ENCODE results near the gene CROCC2. TPM values are rescaled to one million over a fixed set of nuclear protein-coding genes. Genes with fewer than 3 reads are reported as not detected.
A peak's percentile ranks its signal among the peaks of the same experiment; 100 is the strongest.

Gene CROCC2
- total and polyA plus RNA-seq, 8 donors = 0.03 to 4.9 TPM; not detected in 6

DNA sequence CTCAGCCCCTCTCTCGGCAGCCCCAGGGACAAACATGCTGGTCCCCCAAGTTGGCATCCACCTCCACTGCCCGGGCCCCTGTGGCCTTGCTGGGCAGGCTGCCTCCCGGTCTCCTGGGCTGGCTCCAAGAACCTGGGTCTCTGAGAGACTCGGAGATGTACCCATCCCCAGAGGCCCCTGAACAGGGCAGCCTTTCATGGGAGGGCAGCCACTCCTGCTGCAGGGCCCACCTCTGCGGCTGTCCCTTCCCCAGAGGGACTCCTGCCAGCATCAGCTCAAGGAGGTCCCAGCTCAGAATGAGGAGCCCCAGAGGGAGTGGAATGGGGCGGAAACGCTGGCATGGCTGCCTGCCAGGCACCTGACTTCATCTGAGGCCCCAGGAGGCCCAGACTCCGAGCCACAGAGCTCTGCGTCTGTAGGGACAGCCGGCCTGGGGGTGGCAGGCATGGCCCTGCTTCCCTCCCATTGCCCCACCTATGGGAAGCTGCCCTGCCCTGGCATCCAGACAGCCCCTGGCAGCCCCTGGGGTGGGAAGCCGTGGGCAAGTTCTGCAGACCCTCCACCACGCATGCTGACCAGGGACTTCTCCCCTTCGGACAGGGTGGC, 857 bp upstream of the CROCC2 start:
- Histone ChIP-seq H3K27me3 (peaks cover 0 to 34% (median 0%) of the 10 kb centered on the region in 3 donors), H3K36me3 (no peaks in the 10 kb centered on the region), H3K4me3 (no peak overlapping the region), H3K9me3 (no peaks in the 10 kb centered on the region), H3K4me1 (peaks cover 0 to 14% (median 3%) of the 10 kb centered on the region in 4 donors), H3K27ac (no peak overlapping the region)
- TF ChIP-seq, protein P1, sequence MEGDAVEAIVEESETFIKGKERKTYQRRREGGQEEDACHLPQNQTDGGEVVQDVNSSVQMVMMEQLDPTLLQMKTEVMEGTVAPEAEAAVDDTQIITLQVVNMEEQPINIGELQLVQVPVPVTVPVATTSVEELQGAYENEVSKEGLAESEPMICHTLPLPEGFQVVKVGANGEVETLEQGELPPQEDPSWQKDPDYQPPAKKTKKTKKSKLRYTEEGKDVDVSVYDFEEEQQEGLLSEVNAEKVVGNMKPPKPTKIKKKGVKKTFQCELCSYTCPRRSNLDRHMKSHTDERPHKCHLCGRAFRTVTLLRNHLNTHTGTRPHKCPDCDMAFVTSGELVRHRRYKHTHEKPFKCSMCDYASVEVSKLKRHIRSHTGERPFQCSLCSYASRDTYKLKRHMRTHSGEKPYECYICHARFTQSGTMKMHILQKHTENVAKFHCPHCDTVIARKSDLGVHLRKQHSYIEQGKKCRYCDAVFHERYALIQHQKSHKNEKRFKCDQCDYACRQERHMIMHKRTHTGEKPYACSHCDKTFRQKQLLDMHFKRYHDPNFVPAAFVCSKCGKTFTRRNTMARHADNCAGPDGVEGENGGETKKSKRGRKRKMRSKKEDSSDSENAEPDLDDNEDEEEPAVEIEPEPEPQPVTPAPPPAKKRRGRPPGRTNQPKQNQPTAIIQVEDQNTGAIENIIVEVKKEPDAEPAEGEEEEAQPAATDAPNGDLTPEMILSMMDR (IDR thresholded peaks at IDR 0.05) = no peak
- TF ChIP-seq EP300 (IDR thresholded peaks at IDR 0.05) (no peak), POLR2A (IDR thresholded peaks at IDR 0.05) (no peak), POLR2AphosphoS5 (IDR thresholded peaks at IDR 0.05) (no peak)
- intact Hi-C loops (cut with DNase I; ENCODE audit: low total_unique reads) = no loop called here
- peak; percentile 46 to 58 for DNase-seq
- 38 to 77% (median 70%) methylated on average over 4 to 13 of the region's 13 CpGs for WGBS, 5 donors

- Histone ChIP-seq H3K36me3 (no peaks in the 10 kb centered on the region), H3K27me3 (peaks cover 0 to 38% (median 0%) of the 10 kb centered on the region in 3 donors), H3K9me3 (no peaks in the 10 kb centered on the region), H3K4me3 (no peak overlapping the region), H3K4me1 (peaks cover 0 to 14% (median 3%) of the 10 kb centered on the region in 4 donors), H3K27ac (no peak overlapping the region)
- intact Hi-C loops (cut with DNase I; ENCODE audit: low total_unique reads) = no loop called here
- TF ChIP-seq POLR2AphosphoS5 (IDR thresholded peaks at IDR 0.05) (no peak), EP300 (IDR thresholded peaks at IDR 0.05) (no peak), POLR2A (IDR thresholded peaks at IDR 0.05) (no peak)
- TF ChIP-seq, protein P1 (IDR thresholded peaks at IDR 0.05) = no peak
- DNase-seq = no peak
- 49 to 66% (median 56%) methylated on average over 15 to 22 of the region's 22 CpGs for WGBS, 5 donors
Observed at GRCh38 chr2:240906911-240907590, 915 bp downstream of the CROCC2 start.

GRCh38 chr2:240909216-240909974, 3.3 kb downstream of the CROCC2 start:
- Histone ChIP-seq H3K4me3 (no peak overlapping the region), H3K4me1 (peaks cover 7 to 29% (median 16%) of the 10 kb centered on the region in 4 donors), H3K9me3 (no peaks in the 10 kb centered on the region), H3K27me3 (peaks cover 0 to 62% (median 3%) of the 10 kb centered on the region in 3 donors), H3K27ac (no peak overlapping the region), H3K36me3 (no peaks in the 10 kb centered on the region)
- TF ChIP-seq POLR2AphosphoS5 (IDR thresholded peaks at IDR 0.05) (no peak), EP300 (IDR thresholded peaks at IDR 0.05) (no peak), POLR2A (IDR thresholded peaks at IDR 0.05) (no peak)
- TF ChIP-seq, protein P1 (IDR thresholded peaks at IDR 0.05) = no peak
- WGBS, 5 donors = 52 to 65% (median 59%) methylated on average over 14 to 17 of the region's 17 CpGs
- intact Hi-C loops (cut with DNase I; ENCODE audit: low total_unique reads) = no loop called here
- peak in 1 of 2 donors; percentile 73 for DNase-seq

DNA sequence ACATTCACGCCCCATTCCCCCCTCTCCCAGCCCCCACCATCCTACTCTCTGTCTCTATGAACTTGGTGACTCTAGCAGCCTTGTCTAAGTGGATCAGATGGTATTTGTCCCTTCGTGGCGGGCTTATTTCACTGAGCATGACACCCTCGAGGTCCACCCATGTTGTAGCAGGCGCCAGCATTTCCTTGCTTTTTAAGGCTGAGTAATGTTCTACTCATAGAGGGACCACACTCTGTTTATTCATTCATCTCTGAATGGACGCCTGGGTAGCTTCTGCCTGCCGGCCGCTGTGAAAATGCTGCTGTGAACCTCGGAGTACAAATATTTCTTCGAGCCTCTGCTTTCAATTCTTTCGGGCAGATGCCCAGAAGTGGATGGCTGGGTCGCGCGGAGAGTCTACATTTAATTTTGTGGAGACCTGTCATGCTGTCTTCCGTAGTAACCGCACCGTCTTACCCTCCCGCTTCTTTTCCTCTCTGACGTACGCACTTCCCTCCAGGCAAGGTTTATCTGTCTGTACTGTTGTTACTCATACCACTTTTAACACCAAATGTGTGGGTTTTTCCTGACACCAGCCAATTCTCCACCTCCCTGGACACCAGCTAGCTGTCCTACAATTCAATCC, 5.6 kb downstream of the CROCC2 start:
- no peak overlapping the region for H3K4me3 ChIP-seq
- TF ChIP-seq, protein P1 (IDR thresholded peaks at IDR 0.05) = no peak
- TF ChIP-seq POLR2A (IDR thresholded peaks at IDR 0.05) (no peak), EP300 (IDR thresholded peaks at IDR 0.05) (no peak), POLR2AphosphoS5 (IDR thresholded peaks at IDR 0.05) (no peak)
- intact Hi-C loops (cut with DNase I; ENCODE audit: low total_unique reads) = no loop called here
- WGBS, 5 donors = 78 to 87% (median 80%) methylated on average over 19 to 20 of the region's 20 CpGs
- no peak for DNase-seq
- H3K4me1 ChIP-seq = peaks cover 14 to 45% (median 37%) of the 10 kb centered on the region in 4 donors
- H3K36me3 ChIP-seq = no peaks in the 10 kb centered on the region
- no peaks in the 10 kb centered on the region for H3K9me3 ChIP-seq
- H3K27me3 ChIP-seq = peaks cover 0 to 70% (median 25%) of the 10 kb centered on the region in 3 donors
- no peak overlapping the region for H3K27ac ChIP-seq
